Stimulated activated naive CD8-positive, alpha-beta T cell treated with anti-CD3 and anti-CD28 coated beads, Interleukin-15, amount 100 ng/mL, for 72 hours (primary cell): ENCODE measurements around the gene TMEM17.

Source experiments
- ATAC-seq: fragments of 150-1000 bp; cut with Tn5 transposase; 2 replicates; pipeline ENCODE4 v1.10.0; 2021; ENCODE audit warnings: mild to moderate bottlenecking, moderate library complexity
- DNase-seq, 2 donors: peaks; one replicate each; pipeline ENCODE4 v3.0.0; 2021 to 2022
- H3K27ac Mint-ChIP-seq, 2 donors: one replicate each; pipeline ENCODE4 v1.8.0; 2022; ENCODE audit warnings: mild to moderate bottlenecking in 2 of 2, mixed read lengths in 2 of 2, moderate library complexity in 2 of 2
- H3K27me3 Mint-ChIP-seq: one replicate; pipeline ENCODE4 v1.8.0; 2022; ENCODE audit warnings: mixed read lengths
- H3K4me1 Mint-ChIP-seq: one replicate; pipeline ENCODE4 v1.8.0; 2022; ENCODE audit warnings: mild to moderate bottlenecking, mixed read lengths
- H3K4me3 Mint-ChIP-seq, 2 donors: one replicate each; pipeline ENCODE4 v1.8.0; 2022; ENCODE audit warnings: mild to moderate bottlenecking in 2 of 2, mixed read lengths in 2 of 2, moderate library complexity in 1 of 2
- H3K9me3 Mint-ChIP-seq, 2 donors: one replicate each; pipeline ENCODE4 v1.8.0; 2022; ENCODE audit warnings: mixed read lengths in 2 of 2

Gene TMEM17

DNA sequence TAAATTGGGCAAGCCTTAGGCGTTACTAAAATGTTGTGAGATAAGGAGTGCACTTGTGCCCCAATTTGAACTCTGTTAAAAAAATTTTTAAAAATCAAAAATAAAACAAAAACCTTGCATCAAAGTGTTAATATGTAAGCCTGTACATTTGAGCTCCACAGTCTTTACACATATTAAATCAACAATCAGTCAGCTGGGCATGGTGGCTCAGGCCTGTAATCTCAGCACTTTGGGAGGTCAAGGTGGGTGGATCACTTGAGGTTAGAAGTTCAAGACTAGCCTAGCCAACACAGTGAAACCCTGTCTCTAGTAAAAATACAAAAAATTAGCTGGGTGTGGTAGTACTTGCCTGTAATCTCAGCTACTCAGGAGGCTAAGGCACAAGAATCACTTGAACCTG is 16.3 kb downstream of the TMEM17 start:
- ATAC-seq = no peak
- Mint-ChIP-seq H3K4me3 (no peak overlapping the region), H3K4me1 (no peaks in the 10 kb centered on the region), H3K9me3 (no peaks in the 10 kb centered on the region), H3K27me3 (no peaks in the 10 kb centered on the region), H3K27ac (no peak overlapping the region)
- no peak for DNase-seq

DNA sequence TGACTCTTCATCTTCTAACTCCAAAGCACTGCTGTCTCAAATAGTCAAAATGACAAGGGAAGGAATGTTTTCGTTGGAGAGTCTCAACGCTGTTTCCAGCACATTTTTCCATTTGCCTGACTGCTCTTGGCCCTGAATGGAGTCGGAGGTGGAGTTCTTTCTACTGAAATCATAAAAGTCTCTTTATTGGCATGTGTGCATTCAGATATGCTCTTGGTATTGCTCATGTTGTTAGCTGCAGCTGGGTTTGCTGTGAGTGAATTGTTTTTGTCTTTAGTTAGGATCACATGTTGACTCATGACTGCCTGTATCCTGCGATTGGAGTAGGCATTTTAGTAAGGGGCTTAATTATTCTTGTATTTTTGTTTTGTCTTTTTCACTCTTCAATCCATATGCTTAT is 16.8 kb downstream of the TMEM17 start:
- DNase-seq = no peak
- H3K4me1 Mint-ChIP-seq = no peaks in the 10 kb centered on the region
- no peak overlapping the region for H3K27ac Mint-ChIP-seq
- no peaks in the 10 kb centered on the region for H3K9me3 Mint-ChIP-seq
- ATAC-seq = no peak
- H3K4me3 Mint-ChIP-seq = no peak overlapping the region
- no peaks in the 10 kb centered on the region for H3K27me3 Mint-ChIP-seq

DNA sequence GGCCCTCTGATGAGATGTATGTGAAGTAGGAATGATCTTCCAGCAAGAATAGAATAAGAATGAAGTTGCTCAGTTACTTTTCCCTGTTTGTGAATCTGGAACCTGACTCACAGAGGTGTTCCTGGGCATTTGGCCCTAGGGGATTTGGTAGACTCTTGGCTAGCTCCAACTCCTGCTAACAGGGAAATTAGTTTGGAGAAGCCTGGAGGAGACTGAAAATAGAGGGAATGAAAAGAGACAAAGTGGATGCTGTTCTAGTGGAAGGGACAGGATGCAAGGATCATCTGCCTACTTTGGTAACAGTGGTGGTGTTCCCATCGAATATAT is 19.6 kb downstream of the TMEM17 start:
- ATAC-seq (no peak), DNase-seq (no peak)
- no peaks in the 10 kb centered on the region for H3K9me3 Mint-ChIP-seq
- H3K27me3 Mint-ChIP-seq = no peaks in the 10 kb centered on the region
- no peaks in the 10 kb centered on the region for H3K4me1 Mint-ChIP-seq
- H3K27ac Mint-ChIP-seq = no peak overlapping the region
- H3K4me3 Mint-ChIP-seq = no peak overlapping the region

DNA sequence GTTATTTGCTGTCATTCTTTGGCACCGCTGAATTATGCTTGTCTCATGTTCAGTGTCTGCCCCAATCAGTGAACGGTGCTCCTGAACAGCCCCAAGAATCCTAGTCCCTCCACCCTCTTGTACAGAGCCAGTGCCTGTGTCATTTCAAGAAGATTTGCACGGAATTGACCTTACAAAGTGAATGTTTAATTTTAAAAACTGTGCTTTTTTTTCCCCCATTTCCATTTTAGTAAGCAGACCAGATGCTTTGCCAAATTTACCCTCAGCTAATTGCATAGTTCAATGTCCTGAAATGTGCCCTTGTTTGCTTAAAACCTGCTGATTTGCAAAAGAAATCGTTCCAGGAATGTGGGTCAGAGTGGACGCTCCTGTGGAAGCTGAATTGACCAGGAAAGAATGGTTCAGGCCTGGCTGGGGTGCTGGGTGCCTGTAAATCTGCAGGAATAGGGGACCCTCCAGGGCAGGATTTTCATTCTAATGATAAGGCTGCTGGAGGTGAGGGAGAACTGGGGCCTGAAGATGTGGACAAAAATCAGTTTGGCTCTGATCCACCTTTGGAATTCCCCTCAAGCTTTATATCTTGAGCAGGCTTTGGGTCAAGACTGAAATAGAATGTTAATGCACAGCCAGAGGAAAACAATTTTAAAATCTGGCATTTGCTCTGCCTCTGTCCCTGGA is 20.1 kb downstream of the TMEM17 start:
- ATAC-seq (no peak), DNase-seq (no peak)
- Mint-ChIP-seq H3K9me3 (no peaks in the 10 kb centered on the region), H3K4me1 (no peaks in the 10 kb centered on the region), H3K27me3 (no peaks in the 10 kb centered on the region), H3K4me3 (no peak overlapping the region), H3K27ac (no peak overlapping the region)

DNA sequence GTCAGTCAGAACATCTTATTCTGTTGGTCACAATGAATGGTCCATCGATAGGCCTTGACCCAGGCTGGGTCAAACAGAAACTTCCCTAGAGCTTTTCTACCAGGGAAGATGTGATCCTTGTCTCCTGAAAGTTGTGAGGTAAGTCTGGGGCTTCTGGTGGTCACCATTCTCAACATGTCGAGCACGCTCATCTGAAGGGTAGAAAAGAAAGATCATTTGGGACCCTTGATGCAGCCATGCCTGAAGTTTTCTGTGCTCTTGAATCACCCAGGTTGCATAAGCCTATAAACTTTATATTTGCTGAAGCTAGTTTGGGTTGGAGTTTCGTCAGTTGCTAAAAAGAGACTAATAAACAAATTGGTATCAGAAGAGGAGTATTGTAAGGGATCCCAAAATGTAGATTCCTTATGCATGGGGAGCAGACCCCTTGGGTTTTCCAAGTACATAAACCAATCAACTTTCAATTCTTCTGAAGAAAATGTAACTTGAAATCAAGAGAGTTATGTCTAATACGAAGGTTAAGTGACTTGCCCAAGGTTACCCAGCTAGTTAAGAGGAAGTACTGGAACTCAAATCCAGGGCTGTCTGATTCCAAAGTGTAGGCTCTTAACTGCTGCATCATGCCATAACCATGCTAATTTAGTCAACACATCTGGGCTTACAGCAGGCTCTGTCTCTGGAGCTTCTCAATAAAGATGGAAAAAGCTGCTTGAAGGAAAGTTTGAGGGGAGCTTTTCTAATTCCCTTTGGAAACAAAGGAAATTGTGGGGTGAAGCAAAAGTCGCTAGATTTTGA is 23.2 kb downstream of the TMEM17 start:
- no peaks in the 10 kb centered on the region for H3K9me3 Mint-ChIP-seq
- peaks cover 9% of the 10 kb centered on the region for H3K27me3 Mint-ChIP-seq
- no peak overlapping the region for H3K4me3 Mint-ChIP-seq
- no peak for DNase-seq
- no peaks in the 10 kb centered on the region for H3K4me1 Mint-ChIP-seq
- no peak overlapping the region for H3K27ac Mint-ChIP-seq
- ATAC-seq = no peak

DNA sequence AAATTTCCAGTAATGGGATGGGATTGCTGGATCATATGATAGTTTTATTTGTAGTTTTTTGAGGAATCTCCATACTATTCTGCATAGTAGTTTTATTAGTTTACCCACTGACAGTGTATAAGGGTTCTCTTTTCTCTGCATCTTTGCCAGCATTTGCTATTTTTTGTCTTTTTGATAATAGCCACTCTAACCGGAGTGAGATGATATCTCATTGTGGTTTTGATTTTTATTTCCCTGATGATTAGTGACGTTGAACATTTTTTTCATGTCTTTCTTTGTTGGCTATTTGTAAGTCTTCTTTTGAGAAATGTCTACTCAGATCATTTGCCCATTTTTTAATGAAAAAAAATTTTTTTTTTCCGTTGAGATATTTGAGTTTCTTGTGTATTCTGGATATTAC is 26.1 kb downstream of the TMEM17 start:
- Mint-ChIP-seq H3K4me3 (no peak overlapping the region), H3K27me3 (peaks cover 25% of the 10 kb centered on the region), H3K9me3 (no peaks in the 10 kb centered on the region), H3K27ac (no peak overlapping the region), H3K4me1 (peaks cover 9% of the 10 kb centered on the region)
- no peak for ATAC-seq
- no peak for DNase-seq

DNA sequence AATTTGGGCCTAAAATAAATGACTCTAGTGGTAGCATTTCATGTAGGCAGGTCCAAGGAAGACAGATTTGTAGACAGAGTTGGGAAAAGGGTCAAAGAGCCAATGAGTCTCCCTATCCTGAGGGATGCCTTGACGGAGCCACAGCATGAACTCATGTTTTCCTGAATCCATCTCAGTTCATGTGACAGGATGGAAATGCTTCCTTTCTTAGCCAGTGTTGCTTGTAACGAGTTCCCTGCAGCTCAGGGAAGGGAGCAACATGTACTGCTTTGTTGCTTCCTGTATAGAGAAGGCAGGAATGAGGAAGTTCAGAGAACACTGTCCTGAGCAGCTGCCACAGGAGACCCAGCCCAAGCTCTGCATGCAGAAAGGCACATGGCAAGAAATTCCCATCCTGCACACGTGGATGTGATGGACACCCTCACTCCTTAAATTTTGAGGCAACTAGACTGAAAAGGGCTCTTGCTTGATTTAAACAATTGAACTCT is 27.9 kb downstream of the TMEM17 start:
- no peaks in the 10 kb centered on the region for H3K9me3 Mint-ChIP-seq
- no peak overlapping the region for H3K4me3 Mint-ChIP-seq
- no peak for ATAC-seq
- peaks cover 14% of the 10 kb centered on the region for H3K4me1 Mint-ChIP-seq
- H3K27ac Mint-ChIP-seq = no peak overlapping the region
- peaks cover 42% of the 10 kb centered on the region for H3K27me3 Mint-ChIP-seq
- DNase-seq = no peak

DNA sequence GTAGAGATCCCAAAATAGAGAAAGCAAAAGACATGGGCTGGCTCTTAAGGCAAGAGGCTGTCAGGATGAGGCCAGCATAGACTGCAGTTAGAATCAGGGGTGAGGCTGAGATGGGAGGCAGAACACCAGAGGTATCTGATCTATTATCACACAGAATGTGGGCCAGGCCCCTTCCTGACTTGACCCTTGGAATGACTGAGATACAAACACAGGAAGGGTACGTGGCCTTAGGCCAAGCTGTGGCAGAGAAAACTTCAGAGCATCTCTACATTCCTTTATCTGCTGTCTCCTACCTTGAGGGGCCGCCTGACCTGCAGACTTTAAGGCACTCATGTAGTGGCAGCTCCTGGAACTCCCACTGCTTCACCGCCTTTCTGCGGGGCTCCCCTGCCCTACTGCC is 28.4 kb downstream of the TMEM17 start:
- DNase-seq = no peak
- H3K4me3 Mint-ChIP-seq = no peak overlapping the region
- peaks cover 42% of the 10 kb centered on the region for H3K27me3 Mint-ChIP-seq
- no peaks in the 10 kb centered on the region for H3K9me3 Mint-ChIP-seq
- H3K4me1 Mint-ChIP-seq = peaks cover 14% of the 10 kb centered on the region
- no peak overlapping the region for H3K27ac Mint-ChIP-seq
- ATAC-seq = no peak

DNA sequence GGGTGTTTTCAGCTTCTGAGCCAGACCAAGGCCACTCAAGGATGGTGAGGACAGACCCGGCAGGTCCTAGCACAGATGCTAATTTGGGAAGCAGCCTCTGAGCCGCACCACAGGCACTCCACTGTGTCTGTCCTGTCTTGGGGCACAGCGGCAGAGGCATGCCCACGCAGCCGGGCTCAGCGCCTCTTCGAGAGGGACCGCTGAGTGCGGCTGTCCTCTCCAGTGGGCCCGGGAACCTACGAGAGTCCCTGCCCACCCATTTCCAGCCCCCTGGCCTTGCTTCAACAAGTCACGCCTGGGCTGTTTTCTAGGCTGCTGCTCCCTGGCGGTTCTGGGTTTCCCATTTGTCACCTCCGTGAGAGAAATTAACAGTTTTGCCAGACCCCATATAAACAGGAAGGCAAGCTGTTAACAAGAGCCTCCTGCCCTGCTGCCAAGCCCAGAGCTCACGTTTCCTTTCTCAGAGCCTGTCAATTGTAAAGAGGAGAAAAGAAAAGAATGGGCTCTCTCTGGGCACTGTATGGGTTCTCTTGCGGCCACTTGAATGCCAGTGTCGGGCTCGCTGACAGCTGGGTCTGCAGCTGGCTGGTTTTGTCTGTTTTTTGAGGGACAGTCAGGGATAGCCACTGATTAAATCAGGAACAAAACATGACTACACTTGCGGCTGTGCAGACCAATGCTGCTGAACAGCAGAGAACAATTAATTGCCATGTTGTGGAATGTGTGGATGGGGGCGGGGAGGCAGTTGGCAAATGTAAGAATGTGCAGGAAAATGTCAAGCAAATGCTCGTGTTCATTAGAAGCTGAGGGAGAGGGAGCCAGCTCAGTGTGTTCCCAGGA is 30.6 kb downstream of the TMEM17 start:
- H3K4me1 Mint-ChIP-seq = peaks cover 14% of the 10 kb centered on the region
- peak overlapping the region; percentile 9 to 39 for H3K4me3 Mint-ChIP-seq
- DNase-seq (no peak), ATAC-seq (peak; percentile 41)
- H3K9me3 Mint-ChIP-seq = no peaks in the 10 kb centered on the region
- H3K27ac Mint-ChIP-seq = no peak overlapping the region
- peaks cover 39% of the 10 kb centered on the region for H3K27me3 Mint-ChIP-seq

DNA sequence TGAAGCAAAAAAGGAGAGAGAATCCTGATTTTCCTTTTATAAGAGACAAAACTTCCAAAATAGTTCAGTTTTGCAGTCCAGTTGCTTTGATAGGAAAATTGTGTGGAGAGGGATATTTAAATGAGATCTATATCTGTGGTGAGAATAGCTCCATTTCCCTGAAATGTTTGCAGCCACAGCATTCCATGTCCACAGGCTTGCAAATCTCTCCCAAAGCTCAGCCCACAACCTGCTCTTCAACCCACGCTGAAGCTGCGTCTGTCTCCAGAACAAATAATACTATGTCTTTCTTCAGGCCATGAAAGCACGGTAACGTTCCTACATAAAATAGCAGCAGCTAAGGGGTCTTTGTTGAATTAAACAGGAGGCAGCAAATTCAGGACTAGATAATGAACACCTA is 31.8 kb downstream of the TMEM17 start:
- Mint-ChIP-seq H3K4me1 (peaks cover 14% of the 10 kb centered on the region), H3K9me3 (no peaks in the 10 kb centered on the region), H3K27ac (no peak overlapping the region), H3K4me3 (no peak overlapping the region), H3K27me3 (peaks cover 34% of the 10 kb centered on the region)
- ATAC-seq (no peak), DNase-seq (no peak)

DNA sequence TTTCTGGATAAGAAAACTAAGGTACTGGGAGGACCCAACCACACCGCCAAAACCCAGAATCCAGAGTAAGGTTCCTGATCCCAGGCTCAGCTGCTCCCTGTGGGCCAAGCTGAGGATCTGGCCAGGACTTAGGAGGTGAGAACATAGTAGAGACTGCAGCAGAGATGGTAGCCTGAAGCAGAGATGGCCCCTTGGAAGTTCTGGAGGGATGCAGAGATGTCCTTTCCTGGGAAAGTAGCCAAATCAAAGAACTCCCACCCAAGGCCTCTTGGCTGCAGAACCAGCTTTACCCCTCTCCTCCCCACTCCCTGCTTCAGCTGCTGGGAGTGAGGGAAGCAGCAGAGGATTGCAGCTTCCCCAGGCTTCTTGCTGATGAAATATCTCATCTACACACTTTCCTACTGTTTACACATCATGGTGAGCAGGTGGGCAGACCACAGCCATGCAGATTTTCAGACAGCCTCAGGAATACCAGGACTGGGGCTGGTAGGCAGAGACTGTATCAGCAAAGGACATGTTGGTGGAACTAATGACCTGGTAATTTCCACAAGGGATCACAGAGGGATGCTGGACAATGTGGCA is 32.7 kb downstream of the TMEM17 start:
- ATAC-seq = no peak
- H3K27me3 Mint-ChIP-seq = peaks cover 34% of the 10 kb centered on the region
- no peaks in the 10 kb centered on the region for H3K9me3 Mint-ChIP-seq
- no peak overlapping the region for H3K4me3 Mint-ChIP-seq
- no peak for DNase-seq
- peaks cover 14% of the 10 kb centered on the region for H3K4me1 Mint-ChIP-seq
- H3K27ac Mint-ChIP-seq = no peak overlapping the region

DNA sequence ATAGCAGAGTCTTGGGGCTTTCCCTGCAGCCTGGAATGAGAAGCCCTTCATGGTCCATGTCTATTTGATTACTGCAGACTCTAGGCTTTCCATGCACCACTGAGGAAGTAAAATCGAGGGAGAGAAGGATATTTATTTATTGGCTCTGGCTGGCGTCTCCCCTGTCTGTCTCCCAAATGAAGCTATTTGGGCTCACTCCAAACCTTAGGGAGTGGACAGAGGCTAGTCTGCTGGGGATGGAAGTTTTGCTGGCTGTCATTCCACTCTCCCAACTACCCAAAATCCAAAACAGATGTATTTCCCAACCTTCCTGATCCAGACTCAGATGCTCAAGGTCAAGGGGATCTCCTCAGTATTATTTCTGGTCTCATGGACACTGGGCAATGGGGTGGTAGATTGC is 33.7 kb downstream of the TMEM17 start:
- Mint-ChIP-seq H3K4me1 (peaks cover 19% of the 10 kb centered on the region), H3K27ac (no peak overlapping the region), H3K27me3 (peaks cover 34% of the 10 kb centered on the region), H3K4me3 (no peak overlapping the region), H3K9me3 (no peaks in the 10 kb centered on the region)
- ATAC-seq = no peak
- no peak for DNase-seq

DNA sequence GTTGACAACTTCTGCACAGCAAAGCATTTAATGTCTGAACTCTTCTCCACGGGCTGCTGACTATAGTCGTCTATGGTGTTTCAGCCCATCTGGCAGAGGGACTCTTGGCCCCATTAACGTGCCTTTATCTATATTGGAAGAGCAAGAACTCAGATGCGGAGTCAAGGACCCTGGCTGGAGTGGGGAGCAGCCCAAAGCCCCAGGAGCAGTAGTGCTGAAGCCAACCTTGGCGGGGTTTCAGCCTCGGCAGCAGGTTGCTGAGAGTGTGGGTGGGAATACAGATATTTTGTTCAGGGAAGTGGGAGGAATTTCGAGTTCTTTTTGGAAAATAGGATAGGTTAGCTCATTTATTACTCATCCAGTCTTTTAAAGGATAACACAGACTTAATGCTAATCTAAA is 34.2 kb downstream of the TMEM17 start:
- Mint-ChIP-seq H3K4me1 (peaks cover 19% of the 10 kb centered on the region), H3K27me3 (peaks cover 34% of the 10 kb centered on the region), H3K27ac (no peak overlapping the region), H3K4me3 (no peak overlapping the region), H3K9me3 (no peaks in the 10 kb centered on the region)
- ATAC-seq (no peak), DNase-seq (no peak)

DNA sequence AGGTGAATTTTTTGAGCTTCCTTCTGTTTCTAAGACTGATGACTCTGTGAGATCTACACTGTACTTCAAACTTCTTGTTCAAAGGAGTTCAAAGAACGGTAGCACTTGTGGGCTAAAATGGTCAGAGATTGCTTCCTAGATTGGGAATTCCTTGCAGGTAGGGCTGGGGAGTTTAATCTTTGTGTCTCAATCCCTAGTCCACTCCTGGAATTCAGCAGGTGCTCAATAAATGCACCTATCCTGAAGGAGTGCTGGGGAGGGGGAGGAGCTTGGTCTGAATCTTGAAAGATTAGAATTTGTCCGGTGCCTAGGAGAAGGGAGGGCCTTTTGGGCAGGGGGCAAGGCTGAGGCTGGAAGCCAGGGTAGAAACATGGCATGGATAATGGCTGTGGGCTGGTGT is 34.6 kb downstream of the TMEM17 start:
- Mint-ChIP-seq H3K27me3 (peaks cover 32% of the 10 kb centered on the region), H3K4me1 (peaks cover 19% of the 10 kb centered on the region), H3K9me3 (no peaks in the 10 kb centered on the region), H3K4me3 (no peak overlapping the region), H3K27ac (no peak overlapping the region)
- no peak for ATAC-seq
- no peak for DNase-seq

DNA sequence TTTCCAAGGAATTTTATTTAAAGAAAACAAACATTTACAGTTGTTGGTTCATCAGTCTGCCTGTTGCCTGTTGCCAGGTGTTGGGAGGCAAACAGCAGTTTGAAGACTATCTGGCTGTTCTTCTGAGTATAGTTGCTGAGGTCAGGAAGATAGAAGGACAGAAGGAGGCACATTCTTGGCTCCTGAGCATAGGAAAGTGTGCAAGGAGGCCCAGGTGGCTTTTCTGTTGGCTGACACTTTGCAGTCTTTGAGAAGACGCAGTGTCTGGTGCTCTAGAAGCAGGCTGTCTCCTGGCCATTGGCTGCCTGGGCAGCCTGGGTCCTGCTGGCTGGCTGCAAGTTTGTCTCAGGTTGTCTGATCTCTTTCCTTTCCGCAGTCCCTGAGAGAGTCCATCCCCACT is 36.4 kb downstream of the TMEM17 start:
- H3K4me3 Mint-ChIP-seq = no peak overlapping the region
- peaks cover 13% of the 10 kb centered on the region for H3K27me3 Mint-ChIP-seq
- no peaks in the 10 kb centered on the region for H3K9me3 Mint-ChIP-seq
- H3K27ac Mint-ChIP-seq = no peak overlapping the region
- no peak for ATAC-seq
- H3K4me1 Mint-ChIP-seq = peaks cover 10% of the 10 kb centered on the region
- DNase-seq = no peak

DNA sequence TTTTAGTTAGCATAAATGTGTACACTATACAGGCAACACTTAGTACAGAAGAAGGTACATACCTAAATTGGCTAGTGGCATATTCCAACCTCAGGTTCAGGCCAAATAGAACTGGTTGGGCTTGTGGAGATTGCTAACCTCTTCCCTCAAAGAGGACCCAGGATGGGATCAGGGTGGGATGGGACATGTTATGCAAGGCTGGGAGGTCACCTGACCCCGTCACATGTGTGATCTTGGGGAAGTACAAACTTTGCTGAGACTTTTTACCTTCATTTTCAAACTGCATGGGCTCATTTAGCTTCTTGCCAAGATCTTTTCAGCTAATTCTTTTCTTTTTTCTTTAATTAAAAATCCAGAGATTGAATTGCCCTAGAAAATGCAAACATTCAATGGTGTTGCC is 36.9 kb downstream of the TMEM17 start:
- H3K4me3 Mint-ChIP-seq = no peak overlapping the region
- peaks cover 10% of the 10 kb centered on the region for H3K27me3 Mint-ChIP-seq
- no peaks in the 10 kb centered on the region for H3K9me3 Mint-ChIP-seq
- peaks cover 10% of the 10 kb centered on the region for H3K4me1 Mint-ChIP-seq
- no peak overlapping the region for H3K27ac Mint-ChIP-seq
- DNase-seq (no peak), ATAC-seq (no peak)
